Neural progenitor cell (in vitro differentiated cells): Measurements from ENCODE around the gene SLC25A48.

Experiments used
- EZH2 ChIP-seq: fragments of 200-600 bp; sonication (generic); IDR thresholded peaks from 2 replicates; pipeline ENCODE4 v1.6.1; 2017; ENCODE audit warnings: antibody characterized with exemption, mild to moderate bottlenecking, moderate library complexity
- TF ChIP-seq, protein P1 (sequence below): fragments of 200-600 bp; sonication (generic); IDR thresholded peaks from 2 replicates; pipeline ENCODE4 v1.5.1; 2017; ENCODE audit warnings: antibody characterized with exemption, mild to moderate bottlenecking

DNA sequence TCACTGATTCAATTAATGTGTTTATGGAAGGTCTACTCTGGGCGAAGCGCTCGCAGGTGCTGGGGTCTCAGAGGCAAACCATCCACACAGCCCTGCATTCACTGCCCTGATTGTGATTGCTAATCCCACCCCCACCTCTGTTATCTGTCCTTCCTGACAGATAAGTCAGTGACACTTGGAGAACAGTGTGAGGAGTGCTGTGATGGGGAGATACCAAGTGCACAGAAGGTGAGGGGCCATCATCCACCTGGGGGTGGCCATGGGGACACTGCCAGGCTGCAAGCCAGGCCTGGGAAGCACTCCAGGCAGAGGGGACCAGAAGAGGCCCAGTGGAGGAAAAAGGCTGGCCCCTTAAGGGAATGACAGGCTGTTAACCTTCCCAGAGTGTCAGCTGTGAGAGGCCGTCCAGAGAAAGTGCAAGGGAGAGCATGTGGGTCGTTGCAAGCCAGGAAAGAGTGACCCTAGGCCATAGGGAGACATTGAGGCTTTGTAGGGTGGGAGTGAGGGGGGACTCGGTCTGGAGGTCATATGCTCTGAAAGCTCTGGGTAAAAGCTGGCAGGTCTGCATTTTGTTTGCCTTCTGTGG is 43.2 kb downstream of the SLC25A48 start:
- TF ChIP-seq, protein P1, sequence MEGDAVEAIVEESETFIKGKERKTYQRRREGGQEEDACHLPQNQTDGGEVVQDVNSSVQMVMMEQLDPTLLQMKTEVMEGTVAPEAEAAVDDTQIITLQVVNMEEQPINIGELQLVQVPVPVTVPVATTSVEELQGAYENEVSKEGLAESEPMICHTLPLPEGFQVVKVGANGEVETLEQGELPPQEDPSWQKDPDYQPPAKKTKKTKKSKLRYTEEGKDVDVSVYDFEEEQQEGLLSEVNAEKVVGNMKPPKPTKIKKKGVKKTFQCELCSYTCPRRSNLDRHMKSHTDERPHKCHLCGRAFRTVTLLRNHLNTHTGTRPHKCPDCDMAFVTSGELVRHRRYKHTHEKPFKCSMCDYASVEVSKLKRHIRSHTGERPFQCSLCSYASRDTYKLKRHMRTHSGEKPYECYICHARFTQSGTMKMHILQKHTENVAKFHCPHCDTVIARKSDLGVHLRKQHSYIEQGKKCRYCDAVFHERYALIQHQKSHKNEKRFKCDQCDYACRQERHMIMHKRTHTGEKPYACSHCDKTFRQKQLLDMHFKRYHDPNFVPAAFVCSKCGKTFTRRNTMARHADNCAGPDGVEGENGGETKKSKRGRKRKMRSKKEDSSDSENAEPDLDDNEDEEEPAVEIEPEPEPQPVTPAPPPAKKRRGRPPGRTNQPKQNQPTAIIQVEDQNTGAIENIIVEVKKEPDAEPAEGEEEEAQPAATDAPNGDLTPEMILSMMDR, result no peak
- TF ChIP-seq EZH2, result no peak
